Activated CD4-positive, alpha-beta T cell treated with anti-CD3 and anti-CD28 coated beads for 1 hour (primary cell): ENCODE measurements around the gene PDCD10.

Experiments used
- DNase-seq: peaks from one replicate; pipeline ENCODE4 v3.0.0-alpha.2; 2020

PDCD10 gene

DNA sequence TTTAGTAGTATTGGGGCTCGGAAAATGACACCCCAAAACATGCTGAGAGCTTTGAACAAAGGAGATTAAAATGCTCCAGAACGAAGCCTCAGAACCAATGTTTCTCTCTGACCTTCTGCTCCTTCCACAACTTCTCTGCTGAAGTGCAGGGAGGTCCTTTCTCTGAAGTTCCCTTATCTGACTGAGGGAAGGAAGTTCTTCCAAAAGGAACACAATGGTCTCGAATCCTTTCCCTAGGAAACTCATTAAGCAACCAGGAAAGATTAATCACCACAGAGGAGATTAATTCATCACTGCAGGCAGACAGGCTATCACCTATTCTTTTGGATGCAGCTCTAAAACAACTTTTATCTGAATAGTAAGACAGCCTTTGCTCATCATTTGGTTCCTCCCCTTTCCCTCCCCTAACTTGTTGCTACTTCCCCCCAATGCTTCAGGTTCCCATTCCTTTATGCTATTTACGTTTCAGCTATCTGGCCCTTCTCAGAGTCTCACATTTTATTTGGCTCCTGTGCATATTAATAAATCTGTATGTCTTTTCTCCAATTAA lies 62.7 kb downstream of the PDCD10 start:
- no peak for DNase-seq

DNA sequence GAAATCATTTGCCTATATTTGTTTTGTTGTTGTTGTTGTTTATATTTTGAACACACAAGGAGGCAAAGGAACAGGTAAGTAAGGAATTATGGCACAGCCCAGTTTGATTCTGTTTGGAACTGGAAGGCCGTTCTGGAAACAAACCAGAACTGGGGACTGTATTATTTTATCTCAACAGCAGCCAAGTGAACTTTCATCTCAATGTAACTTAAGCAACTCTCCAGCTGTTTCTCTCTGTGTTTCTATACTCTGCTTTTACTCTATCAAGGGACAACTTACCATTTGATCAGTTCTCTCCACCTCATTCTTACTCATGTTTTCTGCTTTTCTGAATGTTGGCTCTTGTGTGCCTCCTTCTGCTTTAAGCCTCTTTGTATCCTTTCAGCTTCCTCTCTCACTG lies 65.0 kb downstream of the PDCD10 start:
- DNase-seq: no peak

DNA sequence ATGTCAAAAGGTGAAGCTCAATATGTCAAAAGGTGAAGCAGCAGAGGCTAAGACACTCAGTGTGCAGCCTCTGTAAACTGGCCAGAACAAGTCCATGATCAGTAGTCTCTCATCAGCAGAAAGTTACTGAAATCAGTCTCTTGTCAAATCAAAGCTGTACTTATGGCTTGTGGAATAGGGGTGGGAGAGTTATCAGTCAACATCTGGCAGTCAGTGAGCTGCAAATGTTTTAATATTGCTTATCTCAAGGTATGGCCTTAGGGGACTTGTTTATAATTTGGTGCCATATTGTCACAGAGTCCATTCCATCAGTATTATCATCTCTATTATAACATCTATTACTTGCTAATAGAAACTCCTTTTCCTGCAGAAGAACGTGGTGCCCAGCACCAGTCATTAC lies 66.0 kb downstream of the PDCD10 start:
- no peak for DNase-seq

GRCh38 chr3:167666563-167666962 lies 68.1 kb downstream of the PDCD10 start:
- no peak for DNase-seq

DNA sequence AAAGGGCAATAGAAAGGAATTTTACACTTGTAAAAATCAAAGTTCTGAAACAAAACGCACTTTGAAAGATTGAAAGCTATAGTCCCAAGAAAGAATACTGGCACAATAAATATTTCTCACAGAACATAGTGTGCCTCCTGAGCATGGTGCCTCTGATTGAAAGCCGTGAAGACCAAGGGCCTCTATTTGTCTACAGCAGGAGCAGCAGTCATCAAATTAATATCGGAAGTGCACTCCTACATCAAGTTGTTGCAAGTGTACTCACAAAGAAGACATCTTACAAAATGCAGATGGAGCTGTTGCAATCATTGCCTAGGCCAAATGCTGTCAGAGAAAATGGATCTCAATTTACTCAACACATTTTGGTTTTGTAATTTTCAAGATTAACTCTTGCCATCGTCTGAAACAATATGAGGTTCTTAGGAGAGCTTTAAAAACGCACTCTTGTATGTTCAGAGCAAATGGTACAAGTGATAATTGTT lies 71.7 kb downstream of the PDCD10 start:
- DNase-seq: no peak

DNA sequence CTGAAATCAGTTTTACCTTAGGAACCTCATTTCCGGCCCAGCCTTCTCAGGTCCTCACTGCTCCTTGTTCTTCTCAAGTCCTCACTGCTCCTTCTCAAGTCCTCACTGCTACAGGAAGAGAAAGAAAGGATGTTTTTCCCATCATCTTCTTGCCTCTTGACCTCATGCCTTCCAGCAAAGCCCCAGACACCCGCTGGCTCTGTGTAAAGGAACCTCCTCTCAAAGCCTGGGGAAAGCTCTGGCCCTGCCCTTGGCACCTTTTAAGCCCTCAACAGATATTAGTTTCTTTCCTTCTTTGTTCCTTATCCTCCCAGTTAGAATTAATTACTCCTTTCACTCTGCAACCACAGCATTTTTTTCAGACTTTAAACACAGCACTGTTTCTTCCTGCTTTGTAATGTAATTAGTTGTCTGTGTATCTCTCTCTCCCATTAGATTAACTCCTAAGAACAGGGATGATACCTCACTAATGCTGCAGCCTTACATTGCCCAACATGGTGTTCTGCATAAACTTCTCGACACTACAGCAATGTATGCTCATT lies 76.9 kb downstream of the PDCD10 start:
- DNase-seq: no peak

DNA sequence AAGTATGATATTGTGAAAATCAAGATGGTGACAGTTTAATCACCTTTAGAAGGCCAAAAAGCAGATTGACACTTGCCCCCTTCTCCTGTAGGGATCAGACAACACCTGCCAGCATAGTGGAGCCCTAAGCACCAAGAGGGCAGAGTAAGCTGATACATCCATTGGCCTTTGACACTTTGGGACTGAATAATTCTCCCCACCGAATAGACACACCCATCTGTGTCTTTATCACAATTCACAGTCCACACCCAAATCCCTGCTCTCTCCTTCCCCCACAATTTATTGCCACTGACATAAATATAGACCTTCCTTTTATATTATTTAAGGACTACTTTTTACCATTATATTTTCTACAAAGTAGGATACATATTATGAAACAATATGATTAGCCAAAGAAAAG lies 77.9 kb downstream of the PDCD10 start:
- no peak for DNase-seq

DNA sequence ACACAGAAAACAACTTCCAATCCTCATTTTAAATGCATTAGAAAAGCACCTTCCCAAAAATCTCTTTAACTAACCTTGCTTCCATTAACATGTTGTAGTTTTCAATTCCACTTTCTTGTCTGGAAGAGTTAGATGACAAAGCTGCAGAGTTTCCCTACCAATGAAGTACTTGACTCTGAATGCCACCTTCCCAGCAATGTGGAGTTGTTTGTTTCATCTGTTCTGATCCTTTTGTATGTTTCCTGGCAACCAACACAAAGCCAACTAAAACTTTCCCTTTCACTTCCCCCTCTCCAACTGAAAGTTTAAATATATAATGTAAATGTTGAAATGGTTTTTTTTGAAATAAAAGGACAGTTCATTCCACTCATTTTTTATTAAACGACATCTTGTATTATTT lies 80.9 kb downstream of the PDCD10 start, which contains the start of gene WDR49:
Gene WDR49, minus strand, starts transcription at position 183 of the 400 bp plus-strand sequence. CDS start 517 bp downstream, outside the sequence.
- DNase-seq: no peak

- no peak for DNase-seq
These were observed 81.5 kb downstream of the PDCD10 start for GRCh38 chr3:167653155-167653554.

DNA sequence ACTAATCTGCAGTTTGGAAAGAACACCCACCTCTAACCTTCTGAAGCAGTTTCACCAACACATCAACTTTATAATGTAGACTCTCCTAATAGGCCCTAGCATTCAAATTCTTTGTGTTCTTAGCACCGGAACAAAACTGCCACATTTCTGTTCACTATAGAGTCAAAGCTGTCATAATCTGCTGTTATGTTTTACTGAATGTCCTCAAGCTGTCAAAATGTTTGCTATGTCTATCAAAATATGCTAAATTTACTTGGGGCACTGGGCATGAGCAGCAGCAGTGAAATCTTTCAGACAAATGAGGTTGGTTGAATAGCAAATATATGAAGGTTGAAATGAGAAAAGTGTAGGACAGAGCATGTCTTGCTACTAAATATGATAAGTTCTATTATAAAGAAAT lies 82.9 kb downstream of the PDCD10 start:
- no peak for DNase-seq

DNA sequence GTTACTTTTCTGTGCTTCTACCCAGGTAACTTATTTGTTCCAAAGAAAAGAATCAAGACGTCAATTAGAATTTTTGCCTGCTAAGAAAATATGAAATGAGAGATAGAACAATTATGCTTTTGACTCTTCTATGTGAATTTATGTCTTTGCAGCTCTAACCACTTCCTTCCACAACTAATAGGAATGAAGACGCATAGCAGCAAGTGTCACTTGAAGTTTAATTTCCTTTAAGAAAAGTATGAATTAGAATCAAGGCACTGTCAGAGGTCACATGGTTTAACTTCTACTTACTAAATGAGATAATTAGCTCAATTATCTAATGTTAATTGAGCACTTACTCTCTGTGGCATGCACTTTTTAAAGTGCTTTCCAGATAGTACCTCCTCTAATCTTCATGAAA lies 84.2 kb downstream of the PDCD10 start:
- DNase-seq: no peak

GRCh38 chr3:167649746-167650145 lies 84.9 kb downstream of the PDCD10 start:
- no peak for DNase-seq

DNA sequence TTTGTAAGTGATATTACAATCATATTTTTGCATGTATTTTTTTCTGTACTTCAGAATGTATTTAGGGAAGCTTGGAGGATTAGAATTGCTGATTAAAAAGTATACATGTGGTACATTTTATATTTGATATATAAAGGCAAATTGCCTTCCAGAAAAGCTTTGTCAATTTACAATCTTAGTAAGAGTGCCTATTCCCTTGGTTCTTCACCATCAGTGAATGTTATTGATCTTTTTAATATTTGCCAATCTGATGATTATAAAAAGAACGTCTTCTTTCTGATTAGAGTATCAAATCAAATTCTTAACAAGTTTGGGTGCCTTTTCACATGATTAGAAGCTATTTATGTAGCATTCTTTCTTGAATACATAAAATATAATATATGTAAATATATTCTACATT lies 90.1 kb downstream of the PDCD10 start:
- DNase-seq: no peak
